ENCODE results near the gene ZNF581. TPM values are rescaled to one million over a fixed set of nuclear protein-coding genes. Genes with fewer than 3 reads are reported as not detected.

Gene ZNF581
- polyA plus RNA-seq, 1 of the 3 experiments (the other 2 are of a cell fraction), result 24.7 TPM

- POLR2A ChIA-PET, result no interaction called here
- H3K27ac ChIP-seq (ENCODE audit: low read depth in 2 of 2, low read length in 1 of 2), result no peak overlapping the region
- H3K9ac ChIP-seq, result no peak overlapping the region
- CTCF ChIA-PET, result interaction anchor here (3.5 kb wide), 1 partner anchor 28 kb away, joined by 31 read pairs; no protein-coding TSS in a partner anchor
- no peak for DNase-seq
- no peaks in the 10 kb centered on the region for H3K27me3 ChIP-seq (ENCODE audit: insufficient read depth)
- peaks cover 28% of the 10 kb centered on the region for H3F3A ChIP-seq (replicated peaks; ENCODE audit: insufficient read depth)
- H3K9me2 ChIP-seq, result no peaks in the 10 kb centered on the region
- H3K79me2 ChIP-seq (ENCODE audit: insufficient read depth), result peaks cover 40% of the 10 kb centered on the region
- WGBS (ENCODE audit: low lambda C conversion rate), result 94% methylated on average over 21 of the region's 21 CpGs
- no peaks in the 10 kb centered on the region for H3K9me3 ChIP-seq
- H3K36me3 ChIP-seq (replicated peaks in 1 of 2; ENCODE audit: control insufficient read depth in 1 of 2, insufficient read depth in 2 of 2, low read length in 1 of 2), result peaks cover 0 to 5% of the 10 kb centered on the region in 2 experiments
- no peak overlapping the region for H2AFZ ChIP-seq (ENCODE audit: low read depth)
- TF ChIP-seq, protein P1, sequence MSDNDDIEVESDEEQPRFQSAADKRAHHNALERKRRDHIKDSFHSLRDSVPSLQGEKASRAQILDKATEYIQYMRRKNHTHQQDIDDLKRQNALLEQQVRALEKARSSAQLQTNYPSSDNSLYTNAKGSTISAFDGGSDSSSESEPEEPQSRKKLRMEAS (IDR thresholded peaks at IDR 0.05; ENCODE audit: low read depth), result no peak
- TF ChIP-seq REST (IDR thresholded peaks at IDR 0.05; ENCODE audit: low read depth, low read length), result no peak
- TF ChIP-seq TCF12 (IDR thresholded peaks at IDR 0.05), result no peak
- TF ChIP-seq, protein P2, sequence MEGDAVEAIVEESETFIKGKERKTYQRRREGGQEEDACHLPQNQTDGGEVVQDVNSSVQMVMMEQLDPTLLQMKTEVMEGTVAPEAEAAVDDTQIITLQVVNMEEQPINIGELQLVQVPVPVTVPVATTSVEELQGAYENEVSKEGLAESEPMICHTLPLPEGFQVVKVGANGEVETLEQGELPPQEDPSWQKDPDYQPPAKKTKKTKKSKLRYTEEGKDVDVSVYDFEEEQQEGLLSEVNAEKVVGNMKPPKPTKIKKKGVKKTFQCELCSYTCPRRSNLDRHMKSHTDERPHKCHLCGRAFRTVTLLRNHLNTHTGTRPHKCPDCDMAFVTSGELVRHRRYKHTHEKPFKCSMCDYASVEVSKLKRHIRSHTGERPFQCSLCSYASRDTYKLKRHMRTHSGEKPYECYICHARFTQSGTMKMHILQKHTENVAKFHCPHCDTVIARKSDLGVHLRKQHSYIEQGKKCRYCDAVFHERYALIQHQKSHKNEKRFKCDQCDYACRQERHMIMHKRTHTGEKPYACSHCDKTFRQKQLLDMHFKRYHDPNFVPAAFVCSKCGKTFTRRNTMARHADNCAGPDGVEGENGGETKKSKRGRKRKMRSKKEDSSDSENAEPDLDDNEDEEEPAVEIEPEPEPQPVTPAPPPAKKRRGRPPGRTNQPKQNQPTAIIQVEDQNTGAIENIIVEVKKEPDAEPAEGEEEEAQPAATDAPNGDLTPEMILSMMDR (IDR thresholded peaks at IDR 0.05), result no peak
- no peak for TF ChIP-seq GATA2 (CRISPR knock-in tag; IDR thresholded peaks at IDR 0.05)
- TF ChIP-seq NRF1 (IDR thresholded peaks at IDR 0.05; ENCODE audit: low read depth, low read length), result no peak
- TF ChIP-seq CHD2 (IDR thresholded peaks at IDR 0.05; ENCODE audit: low read length, partially characterized antibody), result no peak
- no peak for TF ChIP-seq FOXJ3 (CRISPR knock-in tag; IDR thresholded peaks at IDR 0.05)
- TF ChIP-seq USF1 (IDR thresholded peaks at IDR 0.05; ENCODE audit: borderline replicate concordance, low read depth), result no peak
- no peak for TF ChIP-seq EZH2phosphoT487 (IDR thresholded peaks at IDR 0.05; ENCODE audit: borderline replicate concordance, low read depth)
- TF ChIP-seq MEF2A (IDR thresholded peaks at IDR 0.05; ENCODE audit: borderline replicate concordance, low read depth), result no peak
- no peak for TF ChIP-seq ELF1 (IDR thresholded peaks at IDR 0.05)
- TF ChIP-seq JUND (IDR thresholded peaks at IDR 0.05), result no peak
- no peak for TF ChIP-seq EP300 (IDR thresholded peaks at IDR 0.05; ENCODE audit: borderline replicate concordance in 1 of 2, low read depth in 1 of 2, low read length in 1 of 2)
- peaks cover 14% of the 10 kb centered on the region; the same call in 1 of the 2 replicates for H4K20me1 ChIP-seq (ENCODE audit: insufficient read depth)
- no peak overlapping the region for H3K4me2 ChIP-seq
- no peak overlapping the region for H3K4me3 ChIP-seq (ENCODE audit: low read depth in 2 of 2, low read length in 1 of 2)
- H3K4me1 ChIP-seq (ENCODE audit: control insufficient read depth in 1 of 2, insufficient read depth in 2 of 2, low read depth in 1 of 2, low read length in 1 of 2), result peaks cover 7 to 24% of the 10 kb centered on the region in 2 experiments; a peak in 3 of 4 replicates
Measured at GRCh38 chr19:55603115-55603514, 40.3 kb upstream of the ZNF581 start.

Measured in SK-N-SH (cell line).